Cortex of kidney (tissue), 1 donor: ENCODE measurements around the gene CDY2B.
"Not testable (repeated sequence)": the region's sequence is repeated elsewhere in the genome, so short reads cannot be mapped to it uniquely, and the experiment has no call there.

Source experiments
- DNase-seq: peaks from one replicate; lab custom pipeline; 2025; lab: John Stamatoyannopoulos, UW

Gene CDY2B

GRCh38 chrY:17880120-17880519 is at the start of gene CDY2B:
TSS of gene CDY2B (minus strand) at chrY:17880220. CDS start at chrY:17879892, 328 bp downstream.
- not testable (repeated sequence) for DNase-seq

- not testable (repeated sequence) for DNase-seq
Measured at GRCh38 chrY:17908009-17908408, 28.0 kb upstream of the CDY2B start.

GRCh38 chrY:17907351-17907750 is 27.3 kb upstream of the CDY2B start:
- DNase-seq: not testable (repeated sequence)

- DNase-seq: not testable (repeated sequence)
Measured at GRCh38 chrY:17881697-17882096, 1.7 kb upstream of the CDY2B start.

GRCh38 chrY:17876767-17877166 is 3.3 kb downstream of the CDY2B start:
- DNase-seq: not testable (repeated sequence)

GRCh38 chrY:17875401-17875800 is 4.6 kb downstream of the CDY2B start:
- DNase-seq: not testable (repeated sequence)

- DNase-seq: not testable (repeated sequence)
Measured at GRCh38 chrY:17871194-17871903, 8.7 kb downstream of the CDY2B start.

GRCh38 chrY:17870737-17871136 is 9.3 kb downstream of the CDY2B start:
- DNase-seq: not testable (repeated sequence)

GRCh38 chrY:17867850-17868249 is 12.2 kb downstream of the CDY2B start:
- not testable (repeated sequence) for DNase-seq

GRCh38 chrY:17860634-17861033 is 19.4 kb downstream of the CDY2B start:
- DNase-seq: not testable (repeated sequence)

- not testable (repeated sequence) for DNase-seq
Measured at GRCh38 chrY:17856963-17857848, 22.8 kb downstream of the CDY2B start.

- not testable (repeated sequence) for DNase-seq
Measured at GRCh38 chrY:17856508-17856907, 23.5 kb downstream of the CDY2B start.

- DNase-seq: not testable (repeated sequence)
Measured at GRCh38 chrY:17849131-17849530, 30.9 kb downstream of the CDY2B start.

GRCh38 chrY:17832149-17832548 is 47.9 kb downstream of the CDY2B start:
- not testable (repeated sequence) for DNase-seq
